GM12878 (cell line): ENCODE data around the gene ATP10A. TPM values are rescaled to one million over a fixed set of nuclear protein-coding genes. Genes with fewer than 3 reads are reported as not detected.

Source experiments
- ATAC-seq: fragments of 200-7000 bp; cut with Tn5 transposase; 3 replicates; pipeline ENCODE4 v1.9.1; 2020; ENCODE audit warnings: mild to moderate bottlenecking, moderate library complexity
- BruUV-seq: library from RNA; stranded (reverse); fragments of 400-500 nt; replicated peaks from 2 replicates; lab custom pipeline; 2021; lab: Mats Ljungman, UMichigan
- CTCF ChIA-PET: fragments of 300-600 bp; sonication (Branson Sonifier 250); formaldehyde crosslinking; extraction: SDS; loops from one replicate; lab custom pipeline; 2021; ENCODE audit warnings: inconsistent platforms; lab: Yijun Ruan, JAX
- POLR2A ChIA-PET: fragments of 350-600 bp; formaldehyde crosslinking; extraction: SDS; loops from one replicate; lab custom pipeline; 2021; ENCODE audit warnings: inconsistent platforms; lab: Charles Lee
- RAD21 ChIA-PET: fragments of 300-600 bp; sonication (Branson Sonifier 250); formaldehyde crosslinking; loops from one replicate; lab custom pipeline; 2023; ENCODE audit warnings: antibody characterized with exemption; ENCODE audit not compliant: unreplicated experiment; lab: Charles Lee
- SMC1A ChIA-PET: fragments of 300-600 bp; sonication (Branson Sonifier 250); formaldehyde crosslinking; loops from one replicate; lab custom pipeline; 2023; ENCODE audit not compliant: unreplicated experiment, uncharacterized antibody; lab: Charles Lee
- DNase-seq: peaks from one replicate; pipeline ENCODE4 v3.0.0-alpha.2; 2011; ENCODE audit warnings: low read depth, low spot score
- FAIRE-seq: peaks from 3 replicates; lab custom pipeline; 2011; peaks lifted over from hg19 to GRCh38; lab: Jason Lieb, UNC
- H2AFZ ChIP-seq: 2 replicates; pipeline ENCODE4 v1.6.0; 2011; ENCODE audit warnings: low read depth, low read length, control low read depth; ENCODE audit not compliant: control insufficient read depth
- H3K27ac ChIP-seq: 2 replicates; pipeline ENCODE4 v1.5.1; 2011; ENCODE audit warnings: control low read depth; ENCODE audit not compliant: control insufficient read depth, insufficient read depth
- H3K27me3 ChIP-seq, 2 experiments: replicated peaks in 1 of 2; 2 replicates each; pipeline versions ENCODE4 v1.6.0 to v1.6.1; 2011; ENCODE audit warnings: low read length in 1 of 2; ENCODE audit not compliant: control insufficient read depth in 2 of 2, insufficient read depth in 2 of 2
- H3K36me3 ChIP-seq, 2 experiments: 2 replicates each; pipeline ENCODE4 v1.5.1; 2011; ENCODE audit warnings: low read length in 1 of 2; ENCODE audit not compliant: control insufficient read depth in 2 of 2, insufficient read depth in 2 of 2
- H3K4me1 ChIP-seq: 2 replicates; pipeline ENCODE4 v1.6.1; 2011; ENCODE audit warnings: mild to moderate bottlenecking, low read length, moderate library complexity, mixed read lengths; ENCODE audit not compliant: control insufficient read depth, insufficient read depth
- H3K4me2 ChIP-seq: 2 replicates; pipeline ENCODE4 v1.6.0; 2011; ENCODE audit warnings: control low read depth; ENCODE audit not compliant: control insufficient read depth, insufficient read depth
- H3K4me3 ChIP-seq: fragments of 200-600 bp; sonication (generic); 2 replicates; pipeline ENCODE4 v1.5.1; 2016
- H3K79me2 ChIP-seq: 2 replicates; pipeline ENCODE4 v1.6.0; 2011; ENCODE audit warnings: low read length; ENCODE audit not compliant: control insufficient read depth, insufficient read depth
- H3K9ac ChIP-seq: 2 replicates; pipeline ENCODE4 v1.8.0; 2011; ENCODE audit warnings: low read length, control low read depth, mixed read lengths; ENCODE audit not compliant: control insufficient read depth, insufficient read depth
- H3K9me3 ChIP-seq: replicated peaks from 3 replicates; pipeline ENCODE4 v1.5.1; 2011; ENCODE audit warnings: mild to moderate bottlenecking, low read length; ENCODE audit not compliant: control insufficient read depth, insufficient read depth
- H4K20me1 ChIP-seq: 2 replicates; pipeline ENCODE4 v1.6.0; 2011; ENCODE audit not compliant: control insufficient read depth, insufficient read depth
- CBFB ChIP-seq: IDR thresholded peaks from 2 replicates; pipeline ENCODE4 v1.6.1; 2016; ENCODE audit warnings: antibody characterized with exemption, low read depth
- CBX5 ChIP-seq: sonication (generic); IDR thresholded peaks from 2 replicates; pipeline ENCODE4 v1.6.1; 2016; ENCODE audit warnings: low read depth, moderate library complexity, mild to moderate bottlenecking, inconsistent platforms
- E4F1 ChIP-seq: fragments of 450-650 bp; IDR thresholded peaks from 2 replicates; pipeline ENCODE4 v1.6.1; 2018; ENCODE audit warnings: borderline replicate concordance, mild to moderate bottlenecking; ENCODE audit not compliant: partially characterized antibody
- HDAC2 ChIP-seq: fragments of 200-600 bp; sonication (generic); IDR thresholded peaks from 2 replicates; pipeline ENCODE4 v1.6.1; 2017
- IKZF2 ChIP-seq, 2 experiments: fragments of 450-650 bp; IDR thresholded peaks; 2 replicates each; pipeline ENCODE4 v1.6.1; 2017; ENCODE audit warnings: mild to moderate bottlenecking in 2 of 2, moderate library complexity in 2 of 2
- KAT2A ChIP-seq: conservative IDR thresholded peaks from 2 replicates; pipeline ENCODE4 v1.6.1; 2011; ENCODE audit warnings: low read depth, low read length; ENCODE audit not compliant: control insufficient read depth
- RB1 ChIP-seq: fragments of 450-650 bp; formaldehyde crosslinking; IDR thresholded peaks from 2 replicates; pipeline ENCODE4 v1.6.1; 2017; ENCODE audit warnings: mild to moderate bottlenecking, borderline replicate concordance
- RCOR1 ChIP-seq: conservative IDR thresholded peaks from 2 replicates; pipeline ENCODE4 v1.6.1; 2012; ENCODE audit warnings: low read depth, low read length, improper control_type of control experiment
- RUNX3 ChIP-seq: IDR thresholded peaks from 2 replicates; pipeline ENCODE4 v1.6.1; 2012; ENCODE audit warnings: low read length, inconsistent platforms
- SMAD5 ChIP-seq: IDR thresholded peaks from 2 replicates; pipeline ENCODE4 v1.6.1; 2016; ENCODE audit warnings: antibody characterized with exemption, low read depth
- TCF3 ChIP-seq: IDR thresholded peaks from 2 replicates; pipeline ENCODE4 v1.6.1; 2012; ENCODE audit warnings: low read depth, mild to moderate bottlenecking, low read length, borderline replicate concordance; ENCODE audit not compliant: insufficient read depth
- ZBTB11 ChIP-seq: fragments of 450-650 bp; formaldehyde crosslinking; IDR thresholded peaks from 2 replicates; pipeline ENCODE4 v1.5.0; 2022; ENCODE audit warnings: mild to moderate bottlenecking, missing genetic modification characterization
- ZNF384 ChIP-seq: IDR thresholded peaks from 2 replicates; pipeline ENCODE4 v1.6.1; 2012; ENCODE audit warnings: low read depth, mild to moderate bottlenecking, low read length, improper control_type of control experiment, borderline replicate concordance
- WGBS: methylation state at CpG from one replicate; pipeline ENCODE4 v1.1.6; 2016; ENCODE audit warnings: low lambda C conversion rate; ENCODE audit not compliant: insufficient replicate concordance, insufficient coverage; ENCODE audit errors: missing lambda C conversion rate; 5-methylcytosine and 5-hydroxymethylcytosine counted together
- in situ Hi-C: fragments of 300-500 bp; cut with MboI; formaldehyde crosslinking; loops from 9 replicates; pipeline ENCODE4 v1.14.3; 2018; ENCODE audit warnings: mixed read lengths
- intact Hi-C: fragments of 100-400 bp; cut with micrococcal nuclease; formaldehyde crosslinking; loops from one replicate; pipeline ENCODE4 v1.14.2; 2022; ENCODE audit not compliant: unreplicated experiment
- polyA plus RNA-seq, 11 experiments: library from polyadenylated mRNA; depleted of rRNA in 4 of 11; unstranded in 6 of 11; stranded (reverse) in 5 of 11; fragments of >200 nt; fragmentation: Nextera tagmentation in 4 of 11; fragmentation: Illumina TruSeq in 1 of 11; extraction: Ambion mirVana in 4 of 11; extraction: Trizol in 1 of 11; gene quantifications; 1 replicate in 1 of 11; 2 replicates in 10 of 11; pipeline versions ENCODE4 v1.2.1 to v1.2.3, GENCODE V29; 2011 to 2016; ENCODE audit warnings: inconsistent platforms in 2 of 11, missing spikeins in 2 of 11, low read depth in 1 of 11
- total RNA-seq, 4 experiments: library from RNA; depleted of rRNA in 3 of 4; stranded (reverse); fragments of >200 nt in 3 of 4; fragmentation: Illumina TruSeq in 1 of 4; extraction: Trizol in 1 of 4; gene quantifications; 2 replicates each; pipeline versions ENCODE4 v1.2.1 to v1.2.3, GENCODE V29; 2013 to 2021
- TF ChIP-seq, protein P1 (sequence below): fragments of 450-650 bp; IDR thresholded peaks from 2 replicates; pipeline ENCODE4 v1.6.1; 2017; ENCODE audit warnings: low read depth, mild to moderate bottlenecking, moderate library complexity
- TF ChIP-seq, protein P2 (sequence below), 3 experiments: IDR thresholded peaks in 2 of 3; conservative IDR thresholded peaks in 1 of 3; 2 replicates each; pipeline ENCODE4 v1.5.1; 2011; ENCODE audit warnings: low read depth in 3 of 3, low read length in 3 of 3, mild to moderate bottlenecking in 3 of 3, control low read depth in 2 of 3, moderate library complexity in 2 of 3, inconsistent platforms in 1 of 3, mixed read lengths in 1 of 3; ENCODE audit not compliant: control insufficient read depth in 2 of 3, insufficient read depth in 1 of 3; ENCODE audit errors: extremely low read depth in 1 of 3

The ATP10A gene
- total and polyA plus RNA-seq, 10 of the 15 experiments (the other 5 are each of a cell fraction or from before 2014, with no cell fraction given): 0.04 to 1.5 (median 0.31) TPM; not detected in 2

GRCh38 chr15:25640381-25640780 lies 222.7 kb downstream of the ATP10A start:
- no peak overlapping the region for H2AFZ ChIP-seq
- in situ Hi-C loops (loop anchor here (5.0 to 25.0 kb wide), 3 partner anchors 52 to 997 kb away; no protein-coding TSS in a partner anchor), intact Hi-C loops (no loop called here)
- RAD21 ChIA-PET: no interaction called here
- POLR2A ChIA-PET: no interaction called here
- TF ChIP-seq TCF3 (no peak), CBX5 (no peak), E4F1 (no peak), ZBTB11 (CRISPR knock-in tag) (no peak), RUNX3 (no peak), RB1 (no peak), CBFB (no peak), KAT2A (no peak), SMAD5 (no peak), RCOR1 (no peak), ZNF384 (no peak), IKZF2 (IDR thresholded peaks at IDR 0.05) (no peak), HDAC2 (no peak)
- TF ChIP-seq, protein P1, sequence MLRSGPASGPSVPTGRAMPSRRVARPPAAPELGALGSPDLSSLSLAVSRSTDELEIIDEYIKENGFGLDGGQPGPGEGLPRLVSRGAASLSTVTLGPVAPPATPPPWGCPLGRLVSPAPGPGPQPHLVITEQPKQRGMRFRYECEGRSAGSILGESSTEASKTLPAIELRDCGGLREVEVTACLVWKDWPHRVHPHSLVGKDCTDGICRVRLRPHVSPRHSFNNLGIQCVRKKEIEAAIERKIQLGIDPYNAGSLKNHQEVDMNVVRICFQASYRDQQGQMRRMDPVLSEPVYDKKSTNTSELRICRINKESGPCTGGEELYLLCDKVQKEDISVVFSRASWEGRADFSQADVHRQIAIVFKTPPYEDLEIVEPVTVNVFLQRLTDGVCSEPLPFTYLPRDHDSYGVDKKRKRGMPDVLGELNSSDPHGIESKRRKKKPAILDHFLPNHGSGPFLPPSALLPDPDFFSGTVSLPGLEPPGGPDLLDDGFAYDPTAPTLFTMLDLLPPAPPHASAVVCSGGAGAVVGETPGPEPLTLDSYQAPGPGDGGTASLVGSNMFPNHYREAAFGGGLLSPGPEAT: no peak
- TF ChIP-seq, protein P2, sequence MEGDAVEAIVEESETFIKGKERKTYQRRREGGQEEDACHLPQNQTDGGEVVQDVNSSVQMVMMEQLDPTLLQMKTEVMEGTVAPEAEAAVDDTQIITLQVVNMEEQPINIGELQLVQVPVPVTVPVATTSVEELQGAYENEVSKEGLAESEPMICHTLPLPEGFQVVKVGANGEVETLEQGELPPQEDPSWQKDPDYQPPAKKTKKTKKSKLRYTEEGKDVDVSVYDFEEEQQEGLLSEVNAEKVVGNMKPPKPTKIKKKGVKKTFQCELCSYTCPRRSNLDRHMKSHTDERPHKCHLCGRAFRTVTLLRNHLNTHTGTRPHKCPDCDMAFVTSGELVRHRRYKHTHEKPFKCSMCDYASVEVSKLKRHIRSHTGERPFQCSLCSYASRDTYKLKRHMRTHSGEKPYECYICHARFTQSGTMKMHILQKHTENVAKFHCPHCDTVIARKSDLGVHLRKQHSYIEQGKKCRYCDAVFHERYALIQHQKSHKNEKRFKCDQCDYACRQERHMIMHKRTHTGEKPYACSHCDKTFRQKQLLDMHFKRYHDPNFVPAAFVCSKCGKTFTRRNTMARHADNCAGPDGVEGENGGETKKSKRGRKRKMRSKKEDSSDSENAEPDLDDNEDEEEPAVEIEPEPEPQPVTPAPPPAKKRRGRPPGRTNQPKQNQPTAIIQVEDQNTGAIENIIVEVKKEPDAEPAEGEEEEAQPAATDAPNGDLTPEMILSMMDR (IDR thresholded peaks at IDR 0.05 in 2 of 3, conservative IDR thresholded peaks at IDR 0.05 in 1 of 3; ENCODE audit: control insufficient read depth in 2 of 3, extremely low read depth in 1 of 3, insufficient read depth in 1 of 3, low read depth in 3 of 3, low read length in 3 of 3): no peak
- DNase-seq (no peak), ATAC-seq (no peak), FAIRE-seq (no peak)
- no peaks in the 10 kb centered on the region for H4K20me1 ChIP-seq
- no TSS peak for BruUV-seq
- H3K4me3 ChIP-seq: no peak overlapping the region
- no peak overlapping the region for H3K9ac ChIP-seq
- no peaks in the 10 kb centered on the region for H3K27me3 ChIP-seq
- H3K79me2 ChIP-seq: no peaks in the 10 kb centered on the region
- H3K9me3 ChIP-seq: no peaks in the 10 kb centered on the region; the same call in 2 of the 3 replicates
- SMC1A ChIA-PET: no interaction called here
- no peaks in the 10 kb centered on the region for H3K36me3 ChIP-seq
- CTCF ChIA-PET: no interaction called here
- H3K27ac ChIP-seq: no peak overlapping the region
- no peak overlapping the region for H3K4me2 ChIP-seq
- H3K4me1 ChIP-seq: no peaks in the 10 kb centered on the region
- WGBS: 41% methylated on average over 5 of the region's 5 CpGs
